Brain pericyte (primary cell): ENCODE data around the gene MBP.
"Not testable (repeated sequence)": the region's sequence is repeated elsewhere in the genome, so short reads cannot be mapped to it uniquely, and the experiment has no call there.

Experiments
- DNase-seq: peaks from one replicate; pipeline ENCODE4 v3.0.0-alpha.2; 2012; ENCODE audit warnings: low read depth, low spot score

MBP gene

GRCh38 chr18:77006305-77007175, 126.0 kb downstream of the MBP start:
- no peak for DNase-seq

- no peak for DNase-seq
Observed at GRCh38 chr18:77005651-77006195, 126.9 kb downstream of the MBP start.

GRCh38 chr18:77004555-77005380, 127.8 kb downstream of the MBP start:
- DNase-seq = no peak

GRCh38 chr18:77003316-77003715, 129.3 kb downstream of the MBP start:
- DNase-seq = no peak

- DNase-seq = no peak
Observed at GRCh38 chr18:77002496-77002895, 130.1 kb downstream of the MBP start.

GRCh38 chr18:77001979-77002378, 130.6 kb downstream of the MBP start:
- DNase-seq = no peak

GRCh38 chr18:77001041-77001440, 131.5 kb downstream of the MBP start:
- DNase-seq = no peak

GRCh38 chr18:77000527-77000926, 132.1 kb downstream of the MBP start:
- DNase-seq = no peak

GRCh38 chr18:76999077-76999476, 133.5 kb downstream of the MBP start:
- DNase-seq = no peak

- no peak for DNase-seq
Observed at GRCh38 chr18:76997951-76998808, 134.4 kb downstream of the MBP start.

- no peak for DNase-seq
Observed at GRCh38 chr18:76996429-76996828, 136.2 kb downstream of the MBP start.

- DNase-seq = no peak
Observed at GRCh38 chr18:76995896-76996295, 136.7 kb downstream of the MBP start.

GRCh38 chr18:76994086-76994654, 138.4 kb downstream of the MBP start:
- DNase-seq = no peak

- no peak for DNase-seq
Observed at GRCh38 chr18:76993573-76993972, 139.0 kb downstream of the MBP start.

GRCh38 chr18:76993085-76993382, 139.5 kb downstream of the MBP start:
- no peak for DNase-seq

GRCh38 chr18:76992226-76993084, 140.1 kb downstream of the MBP start:
- no peak for DNase-seq

GRCh38 chr18:76991021-76991688, 141.4 kb downstream of the MBP start:
- DNase-seq = no peak

GRCh38 chr18:76990343-76991020, 142.1 kb downstream of the MBP start:
- not testable (repeated sequence) for DNase-seq

GRCh38 chr18:76989647-76990190, 142.9 kb downstream of the MBP start:
- no peak for DNase-seq
